Measurements from ENCODE around the gene CCL3. TPM values are rescaled to one million over a fixed set of nuclear protein-coding genes. Genes with fewer than 3 reads are reported as not detected.

CCL3 gene
- total RNA-seq, 2 experiments from 2014 or later: 230 to 253 TPM

DNA sequence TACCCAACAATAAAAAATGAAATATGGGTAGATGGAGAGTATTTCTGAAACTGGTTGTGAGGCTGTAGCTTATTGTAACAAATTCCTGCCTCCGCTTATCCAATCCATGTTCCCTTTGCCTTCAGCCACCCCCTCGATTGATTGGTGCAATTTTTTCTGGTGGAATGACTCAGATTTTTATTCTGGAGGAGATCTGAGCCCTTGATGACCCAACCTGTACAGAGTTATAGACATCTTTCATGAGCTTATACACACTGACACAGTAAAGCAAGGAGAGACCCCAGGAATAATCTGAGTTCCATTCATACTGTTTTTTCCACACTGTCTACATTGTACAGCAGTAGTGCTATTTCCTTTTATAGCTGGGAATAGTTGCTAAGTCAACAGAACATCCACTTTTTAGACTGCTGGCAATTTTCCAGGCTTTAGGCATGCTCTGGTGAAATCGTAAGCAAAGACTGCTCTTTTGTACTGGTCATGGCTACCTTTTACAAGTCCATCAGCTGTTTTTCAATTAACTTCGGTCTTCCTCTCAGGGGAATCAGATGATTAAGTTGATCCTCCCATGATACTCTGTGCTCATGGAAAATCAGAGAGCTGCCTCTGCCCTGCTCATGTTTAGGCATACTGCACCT, 43.8 kb upstream of the CCL3 start:
- no peak for ATAC-seq
- Mint-ChIP-seq H3K9me3 (peaks cover 5% of the 10 kb centered on the region), H3K27ac (no peak overlapping the region), H3K4me1 (ENCODE audit: low read depth) (peaks cover 2% of the 10 kb centered on the region), H3K27me3 (peaks cover 6% of the 10 kb centered on the region), H3K36me3 (ENCODE audit: low read depth) (no peaks in the 10 kb centered on the region), H3K4me3 (no peak overlapping the region)
- ChIA-PET CTCF (interaction anchor here (1.0 to 3.5 kb wide), 6 partner anchors 9 to 284 kb away, joined by 3 to 24 read pairs (median 8); no protein-coding TSS in a partner anchor), POLR2A (no interaction called here)
- TF ChIP-seq, protein P1, sequence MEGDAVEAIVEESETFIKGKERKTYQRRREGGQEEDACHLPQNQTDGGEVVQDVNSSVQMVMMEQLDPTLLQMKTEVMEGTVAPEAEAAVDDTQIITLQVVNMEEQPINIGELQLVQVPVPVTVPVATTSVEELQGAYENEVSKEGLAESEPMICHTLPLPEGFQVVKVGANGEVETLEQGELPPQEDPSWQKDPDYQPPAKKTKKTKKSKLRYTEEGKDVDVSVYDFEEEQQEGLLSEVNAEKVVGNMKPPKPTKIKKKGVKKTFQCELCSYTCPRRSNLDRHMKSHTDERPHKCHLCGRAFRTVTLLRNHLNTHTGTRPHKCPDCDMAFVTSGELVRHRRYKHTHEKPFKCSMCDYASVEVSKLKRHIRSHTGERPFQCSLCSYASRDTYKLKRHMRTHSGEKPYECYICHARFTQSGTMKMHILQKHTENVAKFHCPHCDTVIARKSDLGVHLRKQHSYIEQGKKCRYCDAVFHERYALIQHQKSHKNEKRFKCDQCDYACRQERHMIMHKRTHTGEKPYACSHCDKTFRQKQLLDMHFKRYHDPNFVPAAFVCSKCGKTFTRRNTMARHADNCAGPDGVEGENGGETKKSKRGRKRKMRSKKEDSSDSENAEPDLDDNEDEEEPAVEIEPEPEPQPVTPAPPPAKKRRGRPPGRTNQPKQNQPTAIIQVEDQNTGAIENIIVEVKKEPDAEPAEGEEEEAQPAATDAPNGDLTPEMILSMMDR (IDR thresholded peaks at IDR 0.05): no peak
- no peak for DNase-seq
- intact Hi-C loops (cut with micrococcal nuclease): no loop called here

DNA sequence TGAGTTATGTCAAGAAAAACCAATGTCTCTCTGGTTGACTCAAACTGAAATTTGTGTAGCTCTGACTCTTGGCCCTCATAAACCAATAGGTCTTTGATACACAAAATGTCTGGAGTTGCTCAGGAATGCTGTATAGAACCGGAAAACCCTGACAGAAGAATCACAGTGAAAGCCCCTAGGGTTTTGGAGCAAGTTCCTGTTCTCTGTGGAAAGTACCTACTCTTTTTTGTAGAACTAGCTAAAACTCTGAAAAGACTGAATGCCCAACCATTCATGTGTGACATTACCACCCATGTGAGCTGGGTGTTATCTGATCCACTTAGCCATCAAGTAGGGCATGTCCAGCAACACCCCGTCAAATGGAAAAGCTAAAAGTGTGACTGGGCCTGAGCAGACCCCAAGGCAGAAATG, 42.5 kb upstream of the CCL3 start:
- H3K27me3 Mint-ChIP-seq: peaks cover 4% of the 10 kb centered on the region
- H3K9me3 Mint-ChIP-seq: no peaks in the 10 kb centered on the region
- ChIA-PET CTCF (interaction anchor here (1.1 to 3.5 kb wide), 7 partner anchors 10 to 282 kb away, joined by 3 to 24 read pairs (median 8); no protein-coding TSS in a partner anchor), POLR2A (no interaction called here)
- H3K36me3 Mint-ChIP-seq (ENCODE audit: low read depth): no peaks in the 10 kb centered on the region
- intact Hi-C loops (cut with micrococcal nuclease): no loop called here
- no peak overlapping the region for H3K4me3 Mint-ChIP-seq
- DNase-seq: no peak
- H3K4me1 Mint-ChIP-seq (ENCODE audit: low read depth): peaks cover 5% of the 10 kb centered on the region
- H3K27ac Mint-ChIP-seq: no peak overlapping the region
- TF ChIP-seq, protein P1 (IDR thresholded peaks at IDR 0.05): no peak
- no peak for ATAC-seq

DNA sequence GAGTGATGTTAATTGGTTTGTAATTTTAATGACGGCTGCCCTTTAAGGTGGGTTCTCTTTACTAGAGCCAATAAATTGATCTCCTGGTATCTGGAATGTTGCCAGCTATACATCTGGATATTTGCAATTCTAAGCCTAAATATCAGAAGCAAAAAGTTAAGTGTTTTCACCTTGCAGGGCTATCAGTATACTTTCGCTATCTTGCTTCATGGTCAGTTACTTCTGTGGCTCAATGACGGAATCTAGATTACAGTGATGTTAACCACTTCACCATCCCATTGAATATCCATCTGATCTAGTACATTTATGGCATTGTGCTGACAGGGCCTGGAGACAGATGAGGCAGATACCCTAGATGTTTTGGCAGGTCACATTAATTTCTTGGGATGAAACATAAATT, 42.0 kb upstream of the CCL3 start:
- Mint-ChIP-seq H3K9me3 (no peaks in the 10 kb centered on the region), H3K4me1 (ENCODE audit: low read depth) (peaks cover 10% of the 10 kb centered on the region), H3K27ac (no peak overlapping the region), H3K4me3 (no peak overlapping the region), H3K27me3 (peaks cover 4% of the 10 kb centered on the region), H3K36me3 (ENCODE audit: low read depth) (no peaks in the 10 kb centered on the region)
- TF ChIP-seq, protein P1 (IDR thresholded peaks at IDR 0.05): no peak
- POLR2A ChIA-PET: no interaction called here
- intact Hi-C loops (cut with micrococcal nuclease): no loop called here
- ATAC-seq (no peak), DNase-seq (no peak)
- CTCF ChIA-PET: interaction anchor here (1.2 to 3.5 kb wide), 5 partner anchors 14 to 163 kb away, joined by 3 to 24 read pairs (median 8); no protein-coding TSS in a partner anchor

GRCh38 chr17:36131421-36131820, 41.5 kb upstream of the CCL3 start:
- intact Hi-C loops (cut with micrococcal nuclease): no loop called here
- no peaks in the 10 kb centered on the region for H3K36me3 Mint-ChIP-seq (ENCODE audit: low read depth)
- TF ChIP-seq, protein P1 (IDR thresholded peaks at IDR 0.05): no peak
- ChIA-PET POLR2A (no interaction called here), CTCF (interaction anchor here (1.2 to 3.5 kb wide), 3 partner anchors 13 to 57 kb away, joined by 3 to 24 read pairs (median 4); no protein-coding TSS in a partner anchor)
- peaks cover 4% of the 10 kb centered on the region for H3K27me3 Mint-ChIP-seq
- DNase-seq (no peak), ATAC-seq (no peak)
- no peaks in the 10 kb centered on the region for H3K9me3 Mint-ChIP-seq
- no peak overlapping the region for H3K27ac Mint-ChIP-seq
- peaks cover 14% of the 10 kb centered on the region for H3K4me1 Mint-ChIP-seq (ENCODE audit: low read depth)
- H3K4me3 Mint-ChIP-seq: no peak overlapping the region

GRCh38 chr17:36130346-36130745, 40.4 kb upstream of the CCL3 start:
- intact Hi-C loops (cut with micrococcal nuclease): no loop called here
- POLR2A ChIA-PET: no interaction called here
- DNase-seq (no peak), ATAC-seq (no peak)
- Mint-ChIP-seq H3K36me3 (ENCODE audit: low read depth) (peaks cover 8% of the 10 kb centered on the region), H3K4me1 (ENCODE audit: low read depth) (peaks cover 16% of the 10 kb centered on the region), H3K4me3 (no peak overlapping the region), H3K27ac (no peak overlapping the region), H3K9me3 (peaks cover 9% of the 10 kb centered on the region), H3K27me3 (peaks cover 4% of the 10 kb centered on the region)
- CTCF ChIA-PET: interaction anchor here (0.7 to 1.5 kb wide), 2 partner anchors 19 to 60 kb away, joined by 3 to 4 read pairs; no protein-coding TSS in a partner anchor
- TF ChIP-seq, protein P1 (IDR thresholded peaks at IDR 0.05): no peak
